Naive B cell (primary cell): ENCODE results near the gene GAD1. TPM values are rescaled to one million over a fixed set of nuclear protein-coding genes. Genes with fewer than 3 reads are reported as not detected.

Experiments
- ATAC-seq, 2 donors: fragments of 150-1000 bp; cut with Tn5 transposase; 2 replicates each; pipeline ENCODE4 v1.10.0; 2021; ENCODE audit warnings: low read depth in 2 of 2, mild to moderate bottlenecking in 2 of 2, moderate library complexity in 2 of 2
- DNase-seq: peaks from one replicate; pipeline ENCODE4 v3.0.0; 2022
- H3K27ac Mint-ChIP-seq, 6 donors: one replicate each; pipeline ENCODE4 v1.8.0; 2020 to 2022; ENCODE audit warnings: mild to moderate bottlenecking in 6 of 6, mixed read lengths in 6 of 6, moderate library complexity in 5 of 6, inconsistent platforms in 2 of 6
- H3K27me3 Mint-ChIP-seq, 3 donors: one replicate each; pipeline ENCODE4 v1.8.0; 2021 to 2022; ENCODE audit warnings: mixed read lengths in 3 of 3, mild to moderate bottlenecking in 1 of 3
- H3K36me3 Mint-ChIP-seq, 2 donors: one replicate each; pipeline ENCODE4 v1.8.0; 2020 to 2022; ENCODE audit warnings: mixed read lengths in 2 of 2, inconsistent platforms in 1 of 2, mild to moderate bottlenecking in 1 of 2
- H3K4me1 Mint-ChIP-seq, 3 donors: one replicate each; pipeline ENCODE4 v1.8.0; 2020 to 2022; ENCODE audit warnings: mixed read lengths in 3 of 3, inconsistent platforms in 1 of 3, mild to moderate bottlenecking in 1 of 3, moderate library complexity in 1 of 3
- H3K4me3 Mint-ChIP-seq, 8 donors: one replicate each; pipeline ENCODE4 v1.8.0; 2020 to 2022; ENCODE audit warnings: mild to moderate bottlenecking in 8 of 8, mixed read lengths in 8 of 8, moderate library complexity in 8 of 8, inconsistent platforms in 2 of 8
- H3K9me3 Mint-ChIP-seq, 7 donors: one replicate each; pipeline ENCODE4 v1.8.0; 2020 to 2022; ENCODE audit warnings: mixed read lengths in 7 of 7, mild to moderate bottlenecking in 5 of 7, inconsistent platforms in 2 of 7, moderate library complexity in 1 of 7
- polyA plus RNA-seq, 6 donors: library from polyadenylated mRNA; unstranded; fragments of 300-500 nt; fragmentation: Illumina TruSeq; gene quantifications; one replicate each; pipeline ENCODE4 v1.2.3, GENCODE V29; 2021; ENCODE audit warnings: low read depth in 6 of 6

Gene GAD1
- polyA plus RNA-seq, 6 donors from 2014 or later: not detected

DNA sequence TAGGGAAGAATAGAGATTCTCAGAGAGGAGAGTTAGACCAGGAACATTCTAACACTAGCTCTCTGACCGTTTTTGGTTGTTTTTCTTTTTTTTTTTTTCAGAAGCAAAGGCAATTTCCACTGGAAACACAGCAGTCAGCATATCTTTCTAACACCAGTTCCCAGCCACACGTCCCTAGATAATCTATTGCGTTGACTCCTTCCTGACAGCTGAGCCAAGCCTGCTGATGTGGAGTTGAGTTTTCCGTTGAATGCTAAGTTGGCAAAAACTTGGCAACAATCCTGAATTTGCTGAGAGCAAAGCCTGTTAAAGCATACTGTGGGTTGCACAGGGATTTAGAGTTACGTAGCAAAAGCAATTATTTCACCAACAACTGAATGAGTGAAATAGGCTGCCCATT, 19.3 kb downstream of the GAD1 start:
- Mint-ChIP-seq H3K27me3 (peaks cover 27 to 44% (median 29%) of the 10 kb centered on the region in 3 donors), H3K36me3 (no peaks in the 10 kb centered on the region), H3K27ac (no peak overlapping the region), H3K4me1 (no peaks in the 10 kb centered on the region), H3K9me3 (peaks cover 0 to 6% (median 0%) of the 10 kb centered on the region in 7 donors), H3K4me3 (no peak overlapping the region)
- no peak for ATAC-seq
- no peak for DNase-seq

DNA sequence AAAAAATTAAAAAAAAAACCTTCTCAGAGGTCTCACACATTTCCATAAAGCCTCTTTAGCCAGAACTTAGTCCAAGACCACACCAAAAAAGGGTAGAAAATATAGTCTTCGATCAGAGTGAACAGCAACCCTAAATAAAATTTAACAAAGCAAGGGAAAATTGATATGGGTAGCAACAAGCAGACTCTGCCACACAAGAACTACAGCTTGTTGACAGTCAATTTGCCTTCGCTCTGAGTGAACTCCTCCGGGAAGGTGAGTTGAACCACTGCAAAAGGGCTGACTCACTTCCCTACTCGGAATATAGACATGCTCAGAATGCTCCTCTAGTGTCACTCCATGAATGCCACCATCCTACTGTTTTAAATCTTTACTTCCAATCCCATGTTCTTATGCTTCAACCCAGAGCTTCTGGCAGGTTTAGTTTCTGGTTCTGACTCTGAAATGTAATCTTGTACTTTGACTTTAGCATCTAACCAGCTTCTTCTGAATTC, 24.1 kb downstream of the GAD1 start:
- Mint-ChIP-seq H3K27me3 (peaks cover 16 to 27% (median 23%) of the 10 kb centered on the region in 3 donors), H3K4me1 (no peaks in the 10 kb centered on the region), H3K36me3 (no peaks in the 10 kb centered on the region), H3K9me3 (peaks cover 0 to 6% (median 0%) of the 10 kb centered on the region in 7 donors), H3K4me3 (no peak overlapping the region), H3K27ac (no peak overlapping the region)
- ATAC-seq: no peak
- no peak for DNase-seq

DNA sequence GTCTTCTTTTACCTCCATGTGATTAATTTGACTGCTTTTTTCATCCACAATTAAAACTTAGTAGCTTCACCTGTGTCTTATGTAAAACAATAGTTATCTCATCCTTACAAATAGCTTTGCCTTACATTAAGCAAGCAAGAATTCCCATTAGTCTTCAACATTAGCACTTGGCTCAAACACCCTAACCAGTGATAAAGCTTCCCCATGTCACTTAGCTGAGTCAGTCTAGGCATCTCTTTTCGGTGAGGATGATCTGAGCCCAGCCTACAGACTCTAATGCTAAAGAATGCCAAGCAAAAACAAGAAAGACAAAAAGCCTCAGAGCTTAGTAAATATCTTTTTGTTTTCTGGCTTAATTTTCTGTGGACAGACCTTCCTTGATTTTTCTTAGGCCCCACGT, 26.1 kb downstream of the GAD1 start:
- H3K27ac Mint-ChIP-seq: no peak overlapping the region

GRCh38 chr2:170843656-170844055, 27.0 kb downstream of the GAD1 start:
- Mint-ChIP-seq H3K4me3 (no peak overlapping the region), H3K4me1 (no peaks in the 10 kb centered on the region), H3K36me3 (no peaks in the 10 kb centered on the region), H3K27ac (no peak overlapping the region), H3K9me3 (peaks cover 0 to 6% (median 0%) of the 10 kb centered on the region in 7 donors), H3K27me3 (peaks cover 16 to 22% (median 17%) of the 10 kb centered on the region in 3 donors)
- no peak for ATAC-seq
- no peak for DNase-seq

More for the DNA sequence above, 26.1 kb downstream of the GAD1 start:
- H3K36me3 Mint-ChIP-seq: no peaks in the 10 kb centered on the region
- DNase-seq (no peak), ATAC-seq (no peak)
- peaks cover 0 to 6% (median 0%) of the 10 kb centered on the region in 7 donors for H3K9me3 Mint-ChIP-seq
- no peak overlapping the region for H3K4me3 Mint-ChIP-seq
- H3K27me3 Mint-ChIP-seq: peaks cover 16 to 25% (median 23%) of the 10 kb centered on the region in 3 donors
- H3K4me1 Mint-ChIP-seq: no peaks in the 10 kb centered on the region

DNA sequence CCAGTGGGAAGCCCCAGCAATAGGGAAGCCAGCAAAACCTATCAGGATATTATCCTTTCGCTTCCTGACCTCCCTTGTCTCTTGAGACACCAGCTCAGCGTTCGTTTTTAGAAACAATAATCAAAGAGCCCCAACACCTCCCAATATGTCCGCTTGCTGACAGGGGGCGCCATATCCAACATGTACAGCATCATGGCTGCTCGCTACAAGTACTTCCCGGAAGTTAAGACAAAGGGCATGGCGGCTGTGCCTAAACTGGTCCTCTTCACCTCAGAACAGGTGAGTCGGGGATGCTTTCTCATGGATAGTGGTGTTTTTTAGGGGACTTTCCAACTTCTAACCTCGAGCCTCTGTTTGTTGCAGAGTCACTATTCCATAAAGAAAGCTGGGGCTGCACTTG, 28.7 kb downstream of the GAD1 start:
- Mint-ChIP-seq H3K36me3 (no peaks in the 10 kb centered on the region), H3K9me3 (peaks cover 0 to 5% (median 0%) of the 10 kb centered on the region in 7 donors), H3K4me1 (no peaks in the 10 kb centered on the region), H3K4me3 (no peak overlapping the region), H3K27ac (no peak overlapping the region), H3K27me3 (peaks cover 8 to 17% (median 15%) of the 10 kb centered on the region in 3 donors)
- DNase-seq (no peak), ATAC-seq (no peak)

GRCh38 chr2:170846314-170846713, 29.6 kb downstream of the GAD1 start:
- no peaks in the 10 kb centered on the region for H3K4me1 Mint-ChIP-seq
- H3K4me3 Mint-ChIP-seq: no peak overlapping the region
- peaks cover 8 to 15% (median 13%) of the 10 kb centered on the region in 3 donors for H3K27me3 Mint-ChIP-seq
- H3K27ac Mint-ChIP-seq: no peak overlapping the region
- peaks cover 0 to 5% (median 0%) of the 10 kb centered on the region in 7 donors for H3K9me3 Mint-ChIP-seq
- H3K36me3 Mint-ChIP-seq: no peaks in the 10 kb centered on the region
- no peak for DNase-seq
- ATAC-seq: no peak

GRCh38 chr2:170847716-170848115, 31.0 kb downstream of the GAD1 start:
- ATAC-seq (no peak), DNase-seq (no peak)
- Mint-ChIP-seq H3K27ac (peak overlapping the region in 1 of 6 donors; percentile 43), H3K27me3 (peaks cover 8 to 15% (median 12%) of the 10 kb centered on the region in 3 donors), H3K4me3 (no peak overlapping the region), H3K9me3 (peaks cover 0 to 5% (median 0%) of the 10 kb centered on the region in 7 donors), H3K4me1 (no peaks in the 10 kb centered on the region), H3K36me3 (no peaks in the 10 kb centered on the region)

DNA sequence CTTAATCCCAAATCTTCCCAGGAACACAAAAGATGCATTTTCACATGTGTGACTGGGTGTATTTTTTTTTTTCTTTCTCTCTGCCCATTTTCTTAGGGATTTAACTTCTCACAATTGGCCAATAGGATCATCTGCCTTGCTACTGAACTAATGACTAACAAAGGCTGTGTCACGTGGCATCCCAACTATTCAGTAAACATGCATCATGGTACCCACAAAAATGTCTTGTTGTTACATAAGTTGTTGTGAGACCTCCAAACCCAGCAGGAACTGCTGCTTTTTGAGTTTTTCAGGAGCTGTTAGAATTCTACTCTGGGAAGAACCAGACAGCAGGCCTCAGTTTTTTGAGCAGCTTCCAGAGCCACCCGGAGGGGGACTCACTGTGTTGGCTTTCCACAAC, 31.9 kb downstream of the GAD1 start:
- H3K27me3 Mint-ChIP-seq: peaks cover 8 to 15% (median 8%) of the 10 kb centered on the region in 3 donors
- no peak overlapping the region for H3K4me3 Mint-ChIP-seq
- DNase-seq: no peak
- ATAC-seq: no peak
- H3K27ac Mint-ChIP-seq: no peak overlapping the region
- H3K4me1 Mint-ChIP-seq: no peaks in the 10 kb centered on the region
- peaks cover 0 to 5% (median 0%) of the 10 kb centered on the region in 7 donors for H3K9me3 Mint-ChIP-seq
- H3K36me3 Mint-ChIP-seq: no peaks in the 10 kb centered on the region

GRCh38 chr2:170850251-170850650, 33.6 kb downstream of the GAD1 start:
- no peaks in the 10 kb centered on the region for H3K4me1 Mint-ChIP-seq
- no peak overlapping the region for H3K27ac Mint-ChIP-seq
- no peak overlapping the region for H3K4me3 Mint-ChIP-seq
- DNase-seq (no peak), ATAC-seq (no peak)
- no peaks in the 10 kb centered on the region for H3K36me3 Mint-ChIP-seq
- H3K27me3 Mint-ChIP-seq: peaks cover 6 to 15% (median 8%) of the 10 kb centered on the region in 3 donors
- H3K9me3 Mint-ChIP-seq: peaks cover 0 to 5% (median 0%) of the 10 kb centered on the region in 7 donors

DNA sequence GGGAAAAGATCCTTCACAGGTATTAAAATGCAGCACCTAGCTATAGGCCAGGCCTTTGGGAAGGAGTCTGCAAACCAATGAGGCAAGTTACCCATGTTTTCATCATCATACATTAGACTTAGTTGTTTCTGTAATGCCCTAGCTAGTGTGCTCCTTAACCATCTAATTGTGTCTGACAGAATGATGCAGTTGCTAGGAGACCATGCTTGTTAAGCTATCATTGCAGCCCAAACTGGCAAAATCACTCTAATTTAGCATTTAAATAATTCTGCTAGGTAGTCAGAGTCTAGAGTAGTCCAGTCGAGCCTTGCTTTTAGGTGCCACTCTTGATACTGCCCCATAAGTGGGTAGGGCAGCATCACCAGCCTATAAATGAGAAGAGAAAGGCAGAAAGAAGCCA, 34.9 kb downstream of the GAD1 start:
- ATAC-seq: no peak
- Mint-ChIP-seq H3K9me3 (peaks cover 0 to 5% (median 0%) of the 10 kb centered on the region in 7 donors), H3K4me3 (no peak overlapping the region), H3K27ac (no peak overlapping the region), H3K27me3 (peaks cover 0 to 15% (median 4%) of the 10 kb centered on the region in 3 donors), H3K4me1 (no peaks in the 10 kb centered on the region), H3K36me3 (no peaks in the 10 kb centered on the region)
- no peak for DNase-seq

DNA sequence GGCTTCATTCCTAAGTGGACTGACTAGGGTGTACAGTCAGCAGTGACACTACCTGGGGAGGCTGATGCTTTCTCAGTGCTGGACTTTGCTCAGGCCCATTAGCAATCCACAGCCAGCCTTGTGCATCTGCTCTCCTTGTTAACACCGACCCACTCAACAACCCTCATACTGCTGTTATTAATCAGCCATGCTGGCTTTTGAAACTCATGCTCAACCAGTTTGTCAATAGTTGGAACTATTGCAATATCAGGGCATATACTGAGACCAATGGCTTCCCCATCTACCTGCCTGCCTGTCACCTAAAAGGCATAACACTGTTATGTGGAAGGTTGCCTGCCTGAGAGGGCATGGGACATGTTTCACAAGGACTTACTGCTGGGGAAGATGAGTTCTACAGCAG, 39.4 kb downstream of the GAD1 start:
- DNase-seq (no peak), ATAC-seq (no peak)
- Mint-ChIP-seq H3K36me3 (no peaks in the 10 kb centered on the region), H3K27ac (no peak overlapping the region), H3K27me3 (peaks cover 12 to 24% (median 12%) of the 10 kb centered on the region in 3 donors), H3K4me1 (no peaks in the 10 kb centered on the region), H3K4me3 (no peak overlapping the region), H3K9me3 (peaks cover 0 to 4% (median 0%) of the 10 kb centered on the region in 7 donors)

- H3K9me3 Mint-ChIP-seq: peaks cover 0 to 7% (median 2%) of the 10 kb centered on the region in 7 donors
- no peak overlapping the region for H3K27ac Mint-ChIP-seq
- DNase-seq: no peak
- ATAC-seq: no peak
- H3K4me3 Mint-ChIP-seq: no peak overlapping the region
- H3K36me3 Mint-ChIP-seq: no peaks in the 10 kb centered on the region
- peaks cover 18 to 21% (median 19%) of the 10 kb centered on the region in 3 donors for H3K27me3 Mint-ChIP-seq
- no peaks in the 10 kb centered on the region for H3K4me1 Mint-ChIP-seq
Measured at GRCh38 chr2:170862286-170862902, 45.7 kb downstream of the GAD1 start.

- Mint-ChIP-seq H3K9me3 (peaks cover 0 to 7% (median 2%) of the 10 kb centered on the region in 7 donors), H3K27ac (peak overlapping the region in 2 of 6 donors; percentile 58 to 69)
Measured at GRCh38 chr2:170863087-170863486, 46.4 kb downstream of the GAD1 start.

GRCh38 chr2:170869036-170869435, 52.3 kb downstream of the GAD1 start:
- no peak overlapping the region for H3K4me3 Mint-ChIP-seq
- peaks cover 0 to 17% (median 11%) of the 10 kb centered on the region in 3 donors for H3K27me3 Mint-ChIP-seq
- peaks cover 9% of the 10 kb centered on the region in 3 donors for H3K4me1 Mint-ChIP-seq
- no peak overlapping the region for H3K27ac Mint-ChIP-seq
- no peaks in the 10 kb centered on the region for H3K36me3 Mint-ChIP-seq
- no peak for DNase-seq
- ATAC-seq: no peak
- H3K9me3 Mint-ChIP-seq: no peaks in the 10 kb centered on the region

More at GRCh38 chr2:170863087-170863486, 46.4 kb downstream of the GAD1 start:
- Mint-ChIP-seq H3K4me1 (no peaks in the 10 kb centered on the region), H3K4me3 (peak overlapping the region in 1 of 8 donors; percentile 7), H3K36me3 (no peaks in the 10 kb centered on the region), H3K27me3 (peaks cover 11 to 21% (median 13%) of the 10 kb centered on the region in 3 donors)
- ATAC-seq (no peak), DNase-seq (no peak)
